Measurements from ENCODE around the gene DNAH2. TPM values are rescaled to one million over a fixed set of nuclear protein-coding genes. Genes with fewer than 3 reads are reported as not detected.
A peak's percentile ranks its signal among the peaks of the same experiment; 100 is the strongest.

The DNAH2 gene
- total and polyA plus RNA-seq, 8 donors: under 0.01 to 8.0 (median 0.24) TPM; not detected in 2

DNA sequence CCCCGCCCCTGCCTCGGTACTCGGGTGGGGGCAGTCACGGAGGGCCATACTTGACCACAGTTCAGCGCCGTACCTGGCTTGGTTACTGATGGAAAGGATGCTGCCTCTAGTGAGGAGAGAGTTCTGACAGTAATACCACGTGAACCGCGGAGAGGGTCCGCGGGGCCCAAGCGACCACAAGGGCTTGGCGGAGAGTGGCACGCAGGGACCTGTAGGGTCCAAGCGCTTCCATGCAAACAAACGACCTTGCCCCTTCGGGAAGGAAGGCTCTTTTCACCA lies 125.7 kb downstream of the DNAH2 start:
- H3K36me3 ChIP-seq: peaks cover 26 to 43% (median 40%) of the 10 kb centered on the region in 4 donors

DNA sequence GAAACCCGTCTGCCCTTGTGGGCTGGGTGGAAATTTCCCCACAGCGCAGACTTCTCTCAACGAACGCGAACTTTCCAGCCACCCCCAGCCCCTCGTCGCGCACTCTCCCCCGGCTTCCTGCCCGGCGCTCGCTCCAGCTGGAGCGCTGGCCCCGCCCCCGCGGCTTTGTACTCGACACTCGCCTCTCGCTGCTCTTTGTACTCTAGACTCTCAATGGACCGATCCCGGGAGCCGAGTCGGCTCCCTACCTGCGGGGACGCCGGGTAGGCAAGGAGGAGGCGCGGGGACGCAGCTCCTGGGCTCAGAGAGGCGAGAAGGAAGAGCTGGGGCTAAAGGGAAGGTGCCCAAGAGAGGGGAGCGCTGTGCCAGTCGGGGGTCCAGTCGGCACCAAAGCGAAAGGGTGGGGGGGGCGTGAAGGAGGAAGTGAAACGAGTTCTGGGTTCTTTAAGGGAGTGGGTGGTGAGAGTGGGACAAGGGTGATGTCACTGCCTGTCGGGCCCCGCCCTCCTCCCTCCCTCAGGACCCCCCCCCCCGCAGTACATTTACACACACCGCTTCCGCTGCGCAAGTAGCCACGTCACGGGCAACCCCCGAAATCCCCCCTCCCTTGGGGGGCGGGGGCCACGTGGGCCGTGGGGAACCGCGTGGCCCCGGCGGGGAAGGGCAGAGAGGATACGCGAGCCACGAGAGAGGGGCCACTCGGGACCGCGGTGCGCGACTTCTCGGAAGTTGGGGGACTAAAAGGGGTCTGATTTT lies 126.2 kb downstream of the DNAH2 start:
- 0 to 1% (median 0%) methylated on average over 53 to 61 of the region's 61 CpGs for WGBS, 5 donors
- DNase-seq: peak; percentile 92 to 95
- Histone ChIP-seq H3K27ac (peak overlapping the region; percentile 96 to 100 (median 99)), H3K27me3 (no peaks in the 10 kb centered on the region), H3K9me3 (no peaks in the 10 kb centered on the region), H3K4me1 (peaks cover 32 to 58% (median 58%) of the 10 kb centered on the region in 4 donors), H3K36me3 (peaks cover 31 to 48% (median 45%) of the 10 kb centered on the region in 4 donors), H3K4me3 (peak overlapping the region; percentile 66 to 78 (median 72))
- TF ChIP-seq POLR2AphosphoS5 (IDR thresholded peaks at IDR 0.05) (peak in 2 of 3 donors; percentile 73 to 77), EP300 (IDR thresholded peaks at IDR 0.05) (no peak), POLR2A (IDR thresholded peaks at IDR 0.05) (peak in 1 of 4 donors; percentile 66)
- intact Hi-C loops (cut with DNase I; ENCODE audit: low total_unique reads): no loop called here

More for the DNA sequence above, 125.7 kb downstream of the DNAH2 start:
- peaks cover 37 to 64% (median 63%) of the 10 kb centered on the region in 4 donors for H3K4me1 ChIP-seq
- H3K27me3 ChIP-seq: no peaks in the 10 kb centered on the region
- TF ChIP-seq, protein P1, sequence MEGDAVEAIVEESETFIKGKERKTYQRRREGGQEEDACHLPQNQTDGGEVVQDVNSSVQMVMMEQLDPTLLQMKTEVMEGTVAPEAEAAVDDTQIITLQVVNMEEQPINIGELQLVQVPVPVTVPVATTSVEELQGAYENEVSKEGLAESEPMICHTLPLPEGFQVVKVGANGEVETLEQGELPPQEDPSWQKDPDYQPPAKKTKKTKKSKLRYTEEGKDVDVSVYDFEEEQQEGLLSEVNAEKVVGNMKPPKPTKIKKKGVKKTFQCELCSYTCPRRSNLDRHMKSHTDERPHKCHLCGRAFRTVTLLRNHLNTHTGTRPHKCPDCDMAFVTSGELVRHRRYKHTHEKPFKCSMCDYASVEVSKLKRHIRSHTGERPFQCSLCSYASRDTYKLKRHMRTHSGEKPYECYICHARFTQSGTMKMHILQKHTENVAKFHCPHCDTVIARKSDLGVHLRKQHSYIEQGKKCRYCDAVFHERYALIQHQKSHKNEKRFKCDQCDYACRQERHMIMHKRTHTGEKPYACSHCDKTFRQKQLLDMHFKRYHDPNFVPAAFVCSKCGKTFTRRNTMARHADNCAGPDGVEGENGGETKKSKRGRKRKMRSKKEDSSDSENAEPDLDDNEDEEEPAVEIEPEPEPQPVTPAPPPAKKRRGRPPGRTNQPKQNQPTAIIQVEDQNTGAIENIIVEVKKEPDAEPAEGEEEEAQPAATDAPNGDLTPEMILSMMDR (IDR thresholded peaks at IDR 0.05): no peak
- TF ChIP-seq POLR2A (IDR thresholded peaks at IDR 0.05) (no peak), EP300 (IDR thresholded peaks at IDR 0.05) (no peak), POLR2AphosphoS5 (IDR thresholded peaks at IDR 0.05) (no peak)
- intact Hi-C loops (cut with DNase I; ENCODE audit: low total_unique reads): no loop called here
- H3K9me3 ChIP-seq: no peaks in the 10 kb centered on the region
- DNase-seq: no peak
- 0 to 1% (median 0%) methylated on average over 9 to 17 of the region's 17 CpGs for WGBS, 5 donors
- peak overlapping the region; percentile 66 to 78 (median 72) for H3K4me3 ChIP-seq
- peak overlapping the region; percentile 96 to 100 (median 99) for H3K27ac ChIP-seq

DNA sequence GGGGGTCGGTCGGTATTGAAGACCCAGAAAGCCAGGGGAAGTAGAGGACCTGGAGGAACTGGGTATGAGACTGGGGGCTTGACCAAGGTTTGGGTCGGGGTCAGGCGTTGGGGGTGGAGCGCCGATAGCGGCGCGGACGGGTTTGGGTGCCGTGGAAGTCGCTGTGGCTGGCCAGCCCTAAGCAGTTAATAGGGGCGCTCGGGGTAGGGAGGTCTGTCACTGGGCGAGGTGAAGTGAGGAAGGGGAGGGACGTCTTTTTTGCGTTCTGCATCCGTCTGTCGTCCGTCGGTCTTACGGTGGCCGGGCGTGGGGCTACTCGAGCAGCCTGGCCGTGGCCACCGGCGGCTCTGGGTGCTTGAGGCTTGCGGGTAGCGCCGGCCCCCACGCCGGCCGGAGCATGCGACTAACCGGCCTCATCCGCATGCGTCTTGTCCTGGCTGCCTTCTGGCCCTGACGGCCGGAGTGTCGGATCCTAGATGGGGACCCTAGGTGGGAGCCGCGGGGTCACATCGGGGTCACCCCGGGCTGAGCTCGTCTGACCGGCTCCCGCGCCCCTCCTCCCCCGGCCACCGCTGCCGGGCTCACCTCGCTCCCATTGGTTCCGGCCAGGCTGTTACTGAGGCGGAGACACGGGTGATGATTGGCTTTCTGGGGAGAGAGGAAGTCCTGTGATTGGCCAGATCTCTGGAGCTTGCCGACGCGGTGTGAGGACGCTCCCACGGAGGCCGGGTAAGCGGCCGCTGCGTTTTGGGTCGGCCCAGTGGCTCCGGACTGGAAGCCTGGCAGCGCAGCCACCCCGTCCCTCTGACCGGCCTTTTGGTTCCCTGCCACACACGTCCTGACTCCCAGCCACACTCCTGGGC lies 127.0 kb downstream of the DNAH2 start:
- DNase-seq: peak; percentile 92 to 98
- no peaks in the 10 kb centered on the region for H3K9me3 ChIP-seq
- H3K27me3 ChIP-seq: no peaks in the 10 kb centered on the region
- peak overlapping the region; percentile 66 to 78 (median 72) for H3K4me3 ChIP-seq
- TF ChIP-seq, protein P1 (IDR thresholded peaks at IDR 0.05): no peak
- TF ChIP-seq POLR2A (IDR thresholded peaks at IDR 0.05) (peak in 2 of 4 donors; percentile 70 to 94), POLR2AphosphoS5 (IDR thresholded peaks at IDR 0.05) (peak; percentile 91 to 94 (median 92))
- peaks cover 39 to 56% (median 53%) of the 10 kb centered on the region in 4 donors for H3K36me3 ChIP-seq
- peaks cover 24 to 50% (median 50%) of the 10 kb centered on the region in 4 donors for H3K4me1 ChIP-seq
- 0 to 1% (median 0%) methylated on average over 54 to 71 of the region's 71 CpGs for WGBS, 5 donors
- intact Hi-C loops (cut with DNase I; ENCODE audit: low total_unique reads): no loop called here
- H3K27ac ChIP-seq: peak overlapping the region; percentile 96 to 100 (median 99)

DNA sequence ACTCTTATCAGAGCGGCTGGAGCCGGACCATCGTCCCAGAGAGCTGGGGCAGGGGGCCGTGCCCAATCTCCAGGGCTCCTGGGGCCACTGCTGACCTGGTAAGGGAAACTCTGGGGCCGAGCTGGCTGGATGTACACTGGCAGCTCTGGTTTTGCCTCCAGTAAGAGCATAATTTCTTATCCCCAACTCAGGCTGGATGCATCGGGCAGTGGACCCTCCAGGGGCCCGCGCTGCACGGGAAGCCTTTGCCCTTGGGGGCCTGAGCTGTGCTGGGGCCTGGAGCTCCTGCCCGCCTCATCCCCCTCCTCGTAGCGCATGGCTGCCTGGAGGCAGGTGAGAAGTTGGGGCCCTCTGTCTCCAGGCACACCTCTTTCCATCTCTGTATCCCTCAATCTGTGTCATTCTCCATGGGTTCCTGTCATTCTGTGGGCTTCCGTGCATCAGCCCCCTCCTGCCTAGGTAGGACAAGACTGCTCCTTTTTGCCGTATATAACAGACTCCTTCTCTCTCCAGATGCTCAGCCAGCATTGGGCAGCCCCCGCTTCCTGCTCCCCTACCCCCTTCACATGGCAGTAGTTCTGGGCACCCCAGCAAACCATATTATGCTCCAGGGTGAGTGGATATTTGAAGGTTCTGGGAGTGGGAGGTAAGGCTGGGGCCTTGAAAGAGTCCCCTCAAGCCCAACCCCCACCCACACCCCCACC lies 128.0 kb downstream of the DNAH2 start:
- DNase-seq: peak in 1 of 2 donors; percentile 12
- intact Hi-C loops (cut with DNase I; ENCODE audit: low total_unique reads): no loop called here
- Histone ChIP-seq H3K9me3 (no peaks in the 10 kb centered on the region), H3K36me3 (peaks cover 49 to 60% (median 57%) of the 10 kb centered on the region in 4 donors), H3K27me3 (no peaks in the 10 kb centered on the region), H3K27ac (peak overlapping the region; percentile 79 to 100 (median 99)), H3K4me1 (peaks cover 20 to 42% (median 41%) of the 10 kb centered on the region in 4 donors), H3K4me3 (peak overlapping the region; percentile 66 to 78 (median 72))
- WGBS, 5 donors: 67 to 81% (median 74%) methylated on average over 15 of the region's 15 CpGs
- TF ChIP-seq, protein P1 (IDR thresholded peaks at IDR 0.05): no peak
- TF ChIP-seq EP300 (IDR thresholded peaks at IDR 0.05): no peak
- no peak for TF ChIP-seq POLR2A (IDR thresholded peaks at IDR 0.05)
- TF ChIP-seq POLR2AphosphoS5 (IDR thresholded peaks at IDR 0.05): no peak
